Measurements from ENCODE around the gene BDNF. TPM values are rescaled to one million over a fixed set of nuclear protein-coding genes. Genes with fewer than 3 reads are reported as not detected.

BDNF gene
- total RNA-seq, 4 donors from 2014 or later: 0.93 to 4.6 (median 1.5) TPM

GRCh38 chr11:27658535-27659236 is 41.6 kb downstream of the BDNF start:
- no peak overlapping the region for H3K4me3 ChIP-seq (ENCODE audit: low read depth, poor library complexity, severe bottlenecking)
- DNase-seq (ENCODE audit: low spot score in 2 of 2): no peak
- WGBS, 2 donors: 61 to 71% methylated on average over 2 of the region's 2 CpGs
- no peak for TF ChIP-seq POLR2A (IDR thresholded peaks at IDR 0.05)
- TF ChIP-seq CTCF (IDR thresholded peaks at IDR 0.05): no peak
- intact Hi-C loops (cut with DNase I; ENCODE audit: low total_unique reads): no loop called here

- DNase-seq (ENCODE audit: low spot score in 2 of 2): no peak
- WGBS, 2 donors: 80 to 89% methylated on average over 12 of the region's 12 CpGs
- no peak for TF ChIP-seq CTCF (IDR thresholded peaks at IDR 0.05)
- no peak for TF ChIP-seq POLR2A (IDR thresholded peaks at IDR 0.05)
- no peak overlapping the region for H3K4me3 ChIP-seq (ENCODE audit: low read depth, poor library complexity, severe bottlenecking)
- intact Hi-C loops (cut with DNase I; ENCODE audit: low total_unique reads): no loop called here
These were observed 43.3 kb downstream of the BDNF start for GRCh38 chr11:27656806-27657483.

- TF ChIP-seq CTCF (IDR thresholded peaks at IDR 0.05): no peak
- TF ChIP-seq POLR2A (IDR thresholded peaks at IDR 0.05): no peak
- no peak for DNase-seq (ENCODE audit: low spot score in 2 of 2)
- intact Hi-C loops (cut with DNase I; ENCODE audit: low total_unique reads): no loop called here
- WGBS, 2 donors: 83 to 90% methylated on average over 6 of the region's 6 CpGs
- H3K4me3 ChIP-seq (ENCODE audit: low read depth, poor library complexity, severe bottlenecking): no peak overlapping the region
These were observed 43.9 kb downstream of the BDNF start for GRCh38 chr11:27656320-27656719.

- intact Hi-C loops (cut with DNase I; ENCODE audit: low total_unique reads): no loop called here
- 90 to 92% methylated on average over 8 of the region's 8 CpGs for WGBS, 2 donors
- DNase-seq (ENCODE audit: low spot score in 2 of 2): no peak
- TF ChIP-seq POLR2A (IDR thresholded peaks at IDR 0.05) (no peak), CTCF (IDR thresholded peaks at IDR 0.05) (no peak)
- no peak overlapping the region for H3K4me3 ChIP-seq (ENCODE audit: low read depth, poor library complexity, severe bottlenecking)
These were observed 46.1 kb downstream of the BDNF start for GRCh38 chr11:27653990-27654758.

GRCh38 chr11:27651711-27652110 is 48.5 kb downstream of the BDNF start:
- intact Hi-C loops (cut with DNase I; ENCODE audit: low total_unique reads): no loop called here
- H3K4me3 ChIP-seq (ENCODE audit: low read depth, poor library complexity, severe bottlenecking): no peak overlapping the region
- TF ChIP-seq CTCF (IDR thresholded peaks at IDR 0.05) (no peak), POLR2A (IDR thresholded peaks at IDR 0.05) (no peak)
- DNase-seq (ENCODE audit: low spot score in 2 of 2): no peak

All from lower leg skin (tissue), 4 donors.